SK-N-SH (cell line): ENCODE measurements around the gene HOXA10. TPM values are rescaled to one million over a fixed set of nuclear protein-coding genes. Genes with fewer than 3 reads are reported as not detected.

Experiments used
- CTCF ChIA-PET: fragments of 300-600, 350-600 bp; formaldehyde crosslinking; extraction: SDS; loops from one replicate; lab custom pipeline; 2021; lab: Yijun Ruan, JAX
- POLR2A ChIA-PET: fragments of 350-600 bp; sonication (Branson Sonifier 250); formaldehyde crosslinking; extraction: SDS; loops from one replicate; lab custom pipeline; 2020; ENCODE audit warnings: antibody characterized with exemption, inconsistent platforms; lab: Yijun Ruan, JAX
- DNase-seq: peaks from one replicate; pipeline ENCODE4 v3.0.0; 2012
- H2AFZ ChIP-seq: fragments of 200-600 bp; sonication (generic); 2 replicates; pipeline ENCODE4 v1.8.1; 2016; ENCODE audit warnings: antibody characterized with exemption, mild to moderate bottlenecking, low read depth
- H3F3A ChIP-seq: fragments of 200-600 bp; sonication (generic); replicated peaks from 2 replicates; pipeline ENCODE3; 2016; ENCODE audit warnings: antibody characterized with exemption, mild to moderate bottlenecking; ENCODE audit not compliant: insufficient read depth
- H3K27ac ChIP-seq, 2 experiments: fragments of 200-500 bp in 1 of 2; fragments of 200-600 bp in 1 of 2; sonication (Bioruptor generic) in 1 of 2; sonication (generic), shearing (Covaris generic) in 1 of 2; 2 replicates each; pipeline versions ENCODE4 v1.5.1 to v1.6.1; 2014 to 2016; ENCODE audit warnings: low read depth in 2 of 2, inconsistent platforms in 1 of 2, low read length in 1 of 2, mild to moderate bottlenecking in 1 of 2, mixed read lengths in 1 of 2
- H3K27me3 ChIP-seq: fragments of 200-600 bp; sonication (generic), shearing (Covaris generic); 2 replicates; pipeline ENCODE4 v1.6.1; 2016; ENCODE audit warnings: mixed run types; ENCODE audit not compliant: insufficient read depth
- H3K36me3 ChIP-seq, 2 experiments: fragments of 200-500 bp in 1 of 2; fragments of 200-600 bp in 1 of 2; sonication (Bioruptor generic) in 1 of 2; sonication (generic) in 1 of 2; replicated peaks in 1 of 2; 2 replicates each; pipeline versions ENCODE3 to v1.5.1; 2014 to 2016; ENCODE audit warnings: low read length in 1 of 2, mild to moderate bottlenecking in 1 of 2; ENCODE audit not compliant: insufficient read depth in 2 of 2, control insufficient read depth in 1 of 2
- H3K4me1 ChIP-seq, 2 experiments: fragments of 200-500 bp in 1 of 2; fragments of 200-600 bp in 1 of 2; sonication (Bioruptor generic) in 1 of 2; sonication (generic), shearing (Covaris generic) in 1 of 2; 2 replicates each; pipeline versions ENCODE4 v1.5.1 to v1.6.1; 2014 to 2016; ENCODE audit warnings: low read depth in 1 of 2, low read length in 1 of 2, mixed run types in 1 of 2; ENCODE audit not compliant: insufficient read depth in 2 of 2, control insufficient read depth in 1 of 2
- H3K4me2 ChIP-seq: fragments of 200-600 bp; sonication (generic), shearing (Covaris generic); 2 replicates; pipeline ENCODE4 v1.6.1; 2017; ENCODE audit warnings: mixed run types
- H3K4me3 ChIP-seq, 2 experiments: fragments of 200-500 bp in 1 of 2; fragments of 200-600 bp in 1 of 2; sonication (Bioruptor generic) in 1 of 2; sonication (generic), shearing (Covaris generic) in 1 of 2; 2 replicates each; pipeline versions ENCODE4 v1.5.1 to v1.8.1; 2014 to 2016; ENCODE audit warnings: low read depth in 2 of 2, inconsistent platforms in 1 of 2, low read length in 1 of 2, mild to moderate bottlenecking in 1 of 2, mixed read lengths in 1 of 2, moderate library complexity in 1 of 2
- H3K79me2 ChIP-seq: fragments of 200-600 bp; sonication (generic); 2 replicates; pipeline ENCODE4 v1.8.1; 2017; ENCODE audit warnings: mild to moderate bottlenecking; ENCODE audit not compliant: insufficient read depth
- H3K9ac ChIP-seq: fragments of 200-600 bp; sonication (generic); 2 replicates; pipeline ENCODE4 v1.6.1; 2017; ENCODE audit warnings: mixed run types
- H3K9me2 ChIP-seq: fragments of 200-600 bp; sonication (generic); 2 replicates; pipeline ENCODE4 v1.6.1; 2017; ENCODE audit warnings: mixed run types
- H3K9me3 ChIP-seq: fragments of 200-600 bp; sonication (generic); 2 replicates; pipeline ENCODE4 v1.6.1; 2017; ENCODE audit warnings: mixed run types, mild to moderate bottlenecking, moderate library complexity
- H4K20me1 ChIP-seq: fragments of 200-600 bp; sonication (generic); 2 replicates; pipeline ENCODE4 v1.6.1; 2017; ENCODE audit warnings: mild to moderate bottlenecking, mixed run types; ENCODE audit not compliant: insufficient read depth
- CTCF ChIP-seq: fragments of 200-600 bp; sonication (generic); IDR thresholded peaks from 2 replicates; pipeline ENCODE4 v1.6.1; 2017; ENCODE audit warnings: antibody characterized with exemption, mild to moderate bottlenecking, moderate library complexity
- EZH2phosphoT487 ChIP-seq: fragments of 200-600 bp; sonication (generic); IDR thresholded peaks from 2 replicates; pipeline ENCODE4 v1.6.1; 2017; ENCODE audit warnings: low read depth, mixed run types, mild to moderate bottlenecking, antibody characterized with exemption, moderate library complexity, borderline replicate concordance
- FOXJ3 ChIP-seq: sonication (generic); formaldehyde crosslinking; IDR thresholded peaks from 2 replicates; pipeline ENCODE4 v1.5.1; 2020; ENCODE audit warnings: mild to moderate bottlenecking, missing genetic modification reagents
- JUND ChIP-seq: IDR thresholded peaks from 2 replicates; pipeline ENCODE4 v1.4.0; 2012
- MAX ChIP-seq: IDR thresholded peaks from 2 replicates; pipeline ENCODE4 v1.4.0; 2012; ENCODE audit warnings: low read depth
- SMC3 ChIP-seq: IDR thresholded peaks from 2 replicates; pipeline ENCODE4 v1.6.1; 2012; ENCODE audit warnings: low read depth, low read length, improper control_type of control experiment
- TAF1 ChIP-seq: IDR thresholded peaks from 2 replicates; pipeline ENCODE4 v1.6.1; 2012; ENCODE audit warnings: low read depth, mild to moderate bottlenecking, low read length, moderate library complexity, borderline replicate concordance
- TEAD4 ChIP-seq: IDR thresholded peaks from 2 replicates; pipeline ENCODE4 v1.4.0; 2012; ENCODE audit warnings: mild to moderate bottlenecking, borderline replicate concordance; ENCODE audit not compliant: insufficient read depth
- WGBS: methylation state at CpG from one replicate; pipeline ENCODE4 v1.1.6; 2017; ENCODE audit warnings: low lambda C conversion rate; 5-methylcytosine and 5-hydroxymethylcytosine counted together
- polyA plus RNA-seq, 3 experiments: library from polyadenylated mRNA; depleted of rRNA; stranded (reverse); fragments of >200 nt; gene quantifications; 2 replicates each; pipeline ENCODE4 v1.2.3, GENCODE V29; 2012

HOXA10 gene
- polyA plus RNA-seq, 1 of the 3 experiments (the other 2 are of a cell fraction): not detected

DNA sequence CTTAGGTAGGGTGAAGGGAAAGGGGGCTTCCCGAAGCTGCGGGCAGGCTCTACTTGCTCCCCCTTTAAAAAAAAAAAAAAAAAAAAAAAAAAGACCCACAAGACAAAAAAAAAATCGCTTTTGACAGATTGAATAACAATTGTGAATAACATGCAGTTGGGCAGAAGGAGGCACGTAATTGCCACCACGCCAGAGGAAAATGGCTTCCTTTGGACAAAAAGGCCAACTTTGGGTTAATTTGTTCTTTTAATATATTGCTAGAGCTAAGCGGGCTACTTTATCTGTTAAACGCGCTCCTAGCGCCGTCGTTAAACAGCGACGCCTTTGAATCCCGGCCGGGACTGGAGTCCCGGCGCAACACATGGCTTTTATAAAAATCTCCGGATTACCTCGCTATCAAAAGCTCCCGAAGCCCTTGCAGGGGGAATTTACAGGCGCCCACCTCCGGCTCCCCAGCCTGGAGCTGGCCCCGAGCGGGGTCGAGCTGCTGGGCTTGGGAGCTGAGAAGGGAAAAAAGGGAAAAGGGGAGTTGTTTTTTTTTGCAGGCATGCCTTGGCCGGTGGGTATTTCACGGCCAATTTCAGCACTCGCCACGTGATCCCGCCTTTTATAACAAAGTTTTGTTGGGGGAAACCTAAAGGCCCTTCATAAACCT lies 9.7 kb upstream of the HOXA10 start:
- DNase-seq: peak; percentile 75
- H3K36me3 ChIP-seq: no peaks in the 10 kb centered on the region
- peaks cover 97% of the 10 kb centered on the region for H3K27me3 ChIP-seq
- H3K9ac ChIP-seq: no peak overlapping the region
- ChIA-PET CTCF (interaction anchor here (0.7 to 6.8 kb wide), 15 partner anchors 10 to 1291 kb away, joined by 3 to 70 read pairs (median 7); partner anchors contain the start of genes HOXA10, HOXA5, HOXA7 and HOXA9), POLR2A (no interaction called here)
- H3K4me2 ChIP-seq: peak overlapping the region; percentile 73
- peak overlapping the region; percentile 53; the same call in 1 of the 2 replicates for H2AFZ ChIP-seq
- peak; percentile 99 for TF ChIP-seq EZH2phosphoT487
- no peak for TF ChIP-seq CTCF
- TF ChIP-seq TEAD4: no peak
- 12% methylated on average over 30 of the region's 30 CpGs for WGBS
- H3F3A ChIP-seq: peaks cover 11% of the 10 kb centered on the region
- H3K79me2 ChIP-seq: no peaks in the 10 kb centered on the region
- peaks cover 4 to 10% of the 10 kb centered on the region in 2 experiments; a peak in 1 of 4 replicates for H3K4me1 ChIP-seq
- peaks cover 22% of the 10 kb centered on the region for H4K20me1 ChIP-seq
- peak overlapping the region; percentile 37 to 45; a peak in 3 of 4 replicates for H3K4me3 ChIP-seq
- H3K27ac ChIP-seq: no peak overlapping the region
- no peaks in the 10 kb centered on the region for H3K9me3 ChIP-seq
- no peaks in the 10 kb centered on the region for H3K9me2 ChIP-seq

GRCh38 chr7:27182861-27183681 lies 9.0 kb upstream of the HOXA10 start:
- Histone ChIP-seq H4K20me1 (peaks cover 19% of the 10 kb centered on the region), H3K79me2 (no peaks in the 10 kb centered on the region), H3K9ac (no peak overlapping the region), H3K27ac (no peak overlapping the region), H3K4me1 (peaks cover 4 to 10% of the 10 kb centered on the region in 2 experiments; a peak in 1 of 4 replicates), H2AFZ (no peak overlapping the region), H3K36me3 (no peaks in the 10 kb centered on the region), H3K9me3 (no peaks in the 10 kb centered on the region), H3K27me3 (peaks cover 97% of the 10 kb centered on the region), H3K4me3 (no peak overlapping the region), H3K9me2 (no peaks in the 10 kb centered on the region), H3K4me2 (no peak overlapping the region), H3F3A (peaks cover 11% of the 10 kb centered on the region)
- ChIA-PET CTCF (interaction anchor here (0.7 to 6.8 kb wide), 18 partner anchors 9 to 1328 kb away, joined by 3 to 70 read pairs (median 4); partner anchors contain the start of genes HOXA10, HOXA5, HOXA7 and HOXA9), POLR2A (no interaction called here)
- TF ChIP-seq JUND: no peak
- TF ChIP-seq SMC3: no peak
- no peak for TF ChIP-seq TAF1
- TF ChIP-seq MAX: no peak
- no peak for TF ChIP-seq FOXJ3
- WGBS: 15% methylated on average over 39 of the region's 39 CpGs
- peak; percentile 55 for DNase-seq
